HG02840 (cell line): ENCODE measurements around the gene PARD3.

ENCODE experiments used
- ATAC-seq: cut with Tn5 transposase; IDR thresholded peaks from one replicate; pipeline ENCODE4 v1.9.1; 2021; ENCODE audit warnings: mild to moderate bottlenecking, moderate library complexity, moderate number of reproducible peaks; ENCODE audit not compliant: unreplicated experiment, low FRiP score

The PARD3 gene

DNA sequence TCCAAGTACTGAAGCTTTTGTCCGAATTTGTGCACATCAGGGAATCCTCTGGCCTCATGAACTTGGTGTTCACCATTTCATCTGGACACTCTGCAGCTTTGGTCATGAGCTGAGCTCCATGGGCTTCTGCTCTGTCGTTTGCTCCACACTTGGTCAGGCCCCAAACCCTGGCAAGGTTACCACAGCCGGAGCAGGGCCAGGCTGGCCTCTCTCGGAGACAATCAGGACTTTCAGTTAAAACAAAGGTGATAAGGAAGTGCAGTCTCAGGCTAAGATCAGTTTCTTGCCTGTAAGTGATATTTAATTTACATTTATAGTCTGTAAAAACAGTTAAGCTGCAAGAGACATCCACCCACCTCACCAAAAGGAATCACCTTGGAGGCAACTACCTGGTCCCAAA is 558.9 kb downstream of the PARD3 start:
- ATAC-seq: no peak

DNA sequence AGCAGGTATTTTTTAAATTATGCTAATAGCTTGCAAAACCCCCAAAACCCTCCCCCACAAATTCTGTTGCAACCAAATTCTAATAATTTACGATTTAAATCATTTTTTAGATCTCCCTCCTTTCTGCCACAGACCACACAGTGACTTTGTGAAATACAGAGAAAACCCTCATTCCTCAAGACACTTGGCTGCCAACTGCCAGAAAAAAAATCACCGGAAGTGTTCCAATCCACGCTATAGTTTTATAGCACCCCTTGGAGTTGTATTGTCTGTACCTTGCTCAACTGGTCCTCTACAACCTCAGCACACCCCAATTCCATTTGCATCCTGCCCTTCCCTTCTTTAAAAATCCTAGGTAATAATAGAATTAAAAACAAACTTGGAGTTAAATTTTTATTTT is 560.1 kb downstream of the PARD3 start:
- ATAC-seq: no peak

DNA sequence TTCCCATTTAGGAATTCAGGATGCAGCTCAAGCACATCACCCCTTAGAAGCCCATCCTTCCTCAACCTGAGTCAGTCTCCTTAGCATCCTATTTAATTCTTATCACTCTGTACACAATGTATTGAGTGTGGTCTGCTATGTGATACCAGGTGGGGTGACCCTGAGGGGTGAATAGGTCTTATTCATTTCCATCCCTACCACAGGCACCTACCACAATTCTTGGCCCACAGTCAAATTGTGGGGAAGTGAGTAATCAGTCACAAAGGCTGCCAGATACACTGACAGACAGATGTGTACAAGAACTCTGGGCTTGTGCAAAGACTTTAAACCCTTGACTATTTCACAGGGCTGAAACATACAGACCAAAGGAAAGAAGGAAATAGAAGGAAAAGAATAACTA is 560.5 kb downstream of the PARD3 start:
- ATAC-seq: no peak

DNA sequence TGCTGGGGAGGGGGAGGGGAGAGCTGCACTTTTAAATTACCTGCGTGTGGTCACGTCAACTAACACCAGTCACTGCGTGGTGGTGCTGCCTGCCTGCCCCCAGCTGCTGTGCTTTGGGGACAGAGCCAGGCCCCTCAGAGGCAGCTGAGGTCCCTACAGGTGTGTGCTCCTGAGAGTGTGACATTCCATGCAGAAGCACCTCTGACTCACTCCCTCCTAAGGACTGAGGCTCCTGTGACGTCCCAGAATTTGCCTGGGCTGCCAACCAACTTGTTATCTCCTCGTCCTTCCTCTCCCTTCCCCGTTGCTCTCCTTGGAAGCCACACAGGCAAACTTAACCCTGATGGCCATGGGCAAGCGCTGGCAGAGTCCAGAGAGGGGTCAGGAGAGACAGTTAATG is 563.0 kb downstream of the PARD3 start:
- no peak for ATAC-seq

DNA sequence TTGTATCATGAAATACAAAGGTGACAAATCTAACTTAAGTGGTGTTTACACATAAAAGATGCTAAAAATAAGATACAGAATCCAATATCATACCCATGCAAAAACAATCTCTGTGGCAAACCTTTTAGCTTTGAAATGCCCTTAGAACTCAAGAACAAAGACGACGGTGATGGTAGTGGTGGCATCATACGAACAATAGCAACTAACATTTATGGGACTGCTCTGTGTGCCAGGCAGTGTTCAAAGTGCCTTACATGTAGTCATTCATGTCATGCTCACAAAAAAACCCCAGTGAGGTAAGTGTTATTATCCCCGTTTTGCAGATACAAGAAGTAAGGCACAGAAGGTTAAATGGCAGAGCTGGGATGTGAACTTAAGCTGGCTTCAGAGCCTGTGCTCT is 563.9 kb downstream of the PARD3 start:
- no peak for ATAC-seq

DNA sequence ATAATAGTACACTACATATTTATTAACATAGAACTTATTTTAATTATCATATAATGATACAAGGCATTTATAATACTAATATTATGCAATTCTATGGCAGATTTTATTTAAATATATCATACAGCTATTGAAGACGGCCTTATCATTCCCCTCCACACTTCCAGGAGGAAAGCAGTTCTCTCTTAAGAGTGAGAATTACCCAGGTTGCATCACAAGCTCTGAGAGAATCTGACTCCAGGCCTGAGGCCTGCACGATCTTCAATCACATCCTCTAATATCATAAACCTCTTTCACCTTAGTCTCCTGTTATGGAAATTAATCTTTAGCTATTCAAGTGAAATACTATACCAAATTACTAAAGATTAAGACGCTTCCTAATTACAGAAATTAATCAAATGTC is 564.4 kb downstream of the PARD3 start:
- no peak for ATAC-seq

DNA sequence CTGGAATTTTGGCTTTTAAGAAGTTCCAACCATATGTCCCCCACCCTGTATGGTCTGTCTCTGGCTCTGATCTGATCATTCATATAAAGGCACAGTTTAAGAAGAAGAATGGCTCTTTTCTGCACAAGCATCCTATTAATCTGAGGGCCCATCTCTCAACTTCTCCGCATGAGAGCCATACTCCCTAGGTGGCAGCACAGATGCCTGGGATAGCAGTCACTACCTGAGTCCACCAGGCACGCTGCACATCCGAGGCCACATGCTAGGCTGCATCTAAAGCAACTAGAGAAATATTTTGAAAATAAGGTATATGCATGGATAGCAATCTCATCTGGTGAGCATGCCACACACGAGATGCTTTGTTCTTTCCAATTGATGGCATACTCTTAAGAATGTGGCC is 565.5 kb downstream of the PARD3 start:
- ATAC-seq: no peak

DNA sequence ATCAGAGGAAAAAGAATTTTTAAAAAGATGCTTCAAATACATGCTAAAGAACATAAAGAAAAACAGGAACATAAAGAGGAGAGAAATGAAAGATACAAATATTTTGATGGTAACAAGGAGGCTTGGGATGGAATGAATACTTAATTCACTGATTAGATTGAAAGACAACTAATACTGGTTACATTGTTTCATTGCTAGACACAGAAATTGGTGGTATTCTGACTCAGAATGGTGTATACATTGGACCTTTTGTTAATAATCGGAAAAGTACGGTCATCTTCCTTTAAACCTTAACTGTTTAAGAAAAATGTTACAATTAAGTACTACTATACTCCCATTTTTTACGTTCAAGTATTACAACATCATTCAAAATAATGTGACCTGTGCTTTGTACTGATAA is 567.5 kb downstream of the PARD3 start:
- no peak for ATAC-seq

DNA sequence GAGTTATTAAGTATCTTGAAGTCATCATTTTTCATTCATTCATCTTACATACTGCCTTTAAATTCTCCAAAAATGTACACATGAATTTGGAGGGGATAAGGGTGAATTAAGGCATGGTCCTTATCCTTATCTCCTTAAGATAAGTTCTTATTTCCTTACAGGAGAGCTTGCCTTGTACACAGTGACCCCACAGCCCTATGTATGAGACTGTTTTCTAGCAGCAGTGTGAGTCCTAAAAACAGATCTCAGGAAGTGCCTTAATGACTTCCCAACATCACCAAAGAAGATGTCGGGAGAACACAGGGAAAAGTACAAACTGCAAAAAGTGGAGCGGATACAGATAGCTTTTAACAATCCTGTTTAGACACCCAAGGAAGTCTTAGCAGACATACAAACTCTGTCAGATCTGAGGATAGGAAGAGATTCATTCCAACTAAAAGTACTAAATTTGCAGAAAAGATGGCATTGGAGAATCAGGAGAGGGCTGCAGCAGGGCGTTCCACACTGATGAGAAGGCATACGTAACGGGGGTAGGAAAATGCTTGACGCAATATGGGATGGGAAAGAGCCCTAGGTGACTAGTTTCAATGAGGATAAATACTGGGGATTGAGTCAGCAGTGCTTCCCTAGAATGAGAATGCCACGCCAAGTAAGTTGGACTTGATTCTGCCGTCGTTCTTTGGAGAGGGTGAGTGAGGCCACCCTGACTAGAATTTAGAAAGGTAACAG is 570.2 kb downstream of the PARD3 start:
- ATAC-seq: no peak

DNA sequence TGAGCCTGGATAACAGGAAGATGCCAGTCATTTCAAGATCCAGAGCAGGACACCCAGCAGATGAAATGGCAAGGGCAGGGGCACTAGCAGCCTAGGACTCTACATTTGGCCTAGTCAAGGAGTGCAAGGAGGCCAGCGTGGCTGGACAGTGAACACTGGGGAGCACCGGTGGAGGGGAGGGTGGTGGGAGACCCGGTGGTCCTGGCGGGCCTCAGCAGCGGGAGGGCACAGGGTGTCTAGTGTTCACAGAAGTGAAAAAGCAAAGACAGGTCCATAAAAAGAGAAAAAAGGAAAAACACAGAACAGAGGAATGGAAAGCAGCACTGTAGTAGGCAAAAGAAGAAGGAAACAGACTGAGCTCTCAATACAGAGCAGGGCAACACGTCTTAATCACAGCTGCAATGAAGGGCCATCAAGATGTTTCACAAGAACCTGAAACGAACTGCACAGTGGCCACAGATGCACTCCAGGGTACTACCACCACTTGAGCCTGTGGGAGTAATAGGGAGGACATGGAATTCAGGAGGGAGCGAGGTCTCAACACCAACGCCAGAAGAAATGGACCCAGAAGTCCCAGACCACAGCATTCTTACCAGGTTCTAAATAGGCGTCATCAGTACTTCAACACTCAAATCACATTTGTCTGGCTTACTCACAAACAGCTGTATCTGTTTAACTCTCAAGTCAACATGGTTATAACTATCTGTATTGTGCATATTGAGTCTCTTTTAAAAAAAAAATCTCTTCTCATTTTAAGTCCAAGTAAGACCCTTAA is 573.7 kb downstream of the PARD3 start:
- ATAC-seq: no peak

DNA sequence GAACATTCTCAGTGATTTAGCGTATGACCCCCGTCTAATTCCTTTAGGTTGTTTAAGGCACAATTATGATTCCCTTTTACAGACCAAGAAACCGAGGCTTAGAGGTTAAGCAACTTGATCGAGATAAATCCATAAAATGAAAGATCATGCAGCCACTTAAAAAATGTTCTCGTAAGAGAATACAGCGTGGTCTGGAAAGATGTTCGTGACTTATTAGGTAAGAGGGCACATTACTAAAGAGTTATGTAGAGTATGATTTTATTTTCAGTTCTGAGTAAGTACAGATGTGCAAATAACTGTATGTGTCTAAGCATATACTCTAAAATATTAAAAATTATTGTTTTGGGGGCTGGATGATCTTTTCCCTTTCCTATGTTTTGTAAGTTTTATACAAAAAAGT is 575.1 kb downstream of the PARD3 start:
- no peak for ATAC-seq

DNA sequence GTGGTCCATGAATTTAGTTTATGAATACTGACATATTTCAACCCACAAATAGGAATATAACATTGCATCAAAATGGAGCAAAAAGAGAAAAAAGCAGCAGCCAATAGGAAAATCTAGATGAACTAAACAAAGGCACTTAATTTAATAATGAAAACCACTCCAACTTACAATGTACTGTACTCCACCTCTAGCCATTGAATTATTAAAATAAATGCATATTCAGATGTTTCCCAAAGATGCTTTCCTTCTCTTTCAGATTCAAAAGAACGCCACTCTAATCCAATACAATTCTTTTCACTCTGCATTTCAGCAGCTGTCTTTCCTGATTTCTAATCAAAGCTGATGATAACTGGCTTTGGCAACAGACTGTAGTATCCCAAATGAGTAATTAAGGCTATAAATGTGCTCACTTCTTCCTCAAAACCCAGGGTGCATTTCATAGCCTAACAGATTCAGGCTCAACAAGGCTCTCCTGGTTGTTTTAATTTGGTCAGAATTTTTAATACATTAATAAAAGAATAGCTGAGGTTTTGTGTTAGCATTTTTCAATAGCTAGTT is 577.1 kb downstream of the PARD3 start:
- no peak for ATAC-seq

DNA sequence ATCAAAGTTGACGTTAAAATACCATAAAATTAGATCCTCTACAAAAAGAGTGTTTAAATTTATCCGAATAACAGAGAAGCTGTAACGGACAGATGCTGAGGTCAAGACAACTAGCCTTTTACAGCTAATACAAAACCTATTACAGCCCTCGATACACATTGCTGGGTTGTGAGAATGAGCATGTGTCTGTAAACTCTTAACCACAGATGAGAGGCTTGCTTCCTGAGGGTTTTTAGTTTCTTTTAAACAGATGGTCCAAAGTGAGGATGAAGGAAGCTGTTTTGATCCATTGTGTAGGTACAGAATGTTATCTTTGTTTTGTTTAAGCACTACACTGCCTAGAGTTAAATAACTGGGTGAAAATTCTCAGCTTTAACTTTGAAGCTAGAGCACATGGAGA is 578.2 kb downstream of the PARD3 start:
- ATAC-seq: no peak

DNA sequence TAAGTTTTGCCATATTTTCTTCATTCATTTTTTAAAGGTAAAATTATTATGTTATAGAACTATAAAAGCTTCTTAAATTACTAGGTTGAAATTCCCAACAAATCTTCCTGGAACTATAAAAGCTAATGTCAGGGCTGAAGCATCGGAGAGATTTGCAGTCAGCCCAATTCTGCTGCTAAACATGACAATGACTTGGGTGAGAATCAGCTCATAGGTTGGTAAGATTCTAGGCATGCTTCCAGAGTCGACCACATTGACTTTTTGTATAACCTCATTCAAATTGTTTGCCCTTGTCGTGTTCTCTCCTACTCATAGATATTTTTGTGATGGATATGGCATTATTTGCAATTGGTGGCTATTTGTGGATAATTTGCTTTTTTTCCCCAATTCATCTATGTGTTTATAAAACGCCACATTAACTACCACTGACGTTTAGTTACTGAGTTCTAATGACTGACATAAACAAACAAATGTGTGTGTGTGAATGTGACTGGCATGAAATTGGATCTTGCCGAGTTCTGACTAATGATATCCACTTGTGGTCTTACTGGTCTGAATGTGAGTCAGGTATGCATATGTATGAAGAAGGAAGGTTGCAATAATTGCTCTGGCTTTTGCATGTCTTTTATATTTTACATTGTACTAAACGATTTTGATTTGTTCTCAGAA is 579.8 kb downstream of the PARD3 start:
- ATAC-seq: no peak

DNA sequence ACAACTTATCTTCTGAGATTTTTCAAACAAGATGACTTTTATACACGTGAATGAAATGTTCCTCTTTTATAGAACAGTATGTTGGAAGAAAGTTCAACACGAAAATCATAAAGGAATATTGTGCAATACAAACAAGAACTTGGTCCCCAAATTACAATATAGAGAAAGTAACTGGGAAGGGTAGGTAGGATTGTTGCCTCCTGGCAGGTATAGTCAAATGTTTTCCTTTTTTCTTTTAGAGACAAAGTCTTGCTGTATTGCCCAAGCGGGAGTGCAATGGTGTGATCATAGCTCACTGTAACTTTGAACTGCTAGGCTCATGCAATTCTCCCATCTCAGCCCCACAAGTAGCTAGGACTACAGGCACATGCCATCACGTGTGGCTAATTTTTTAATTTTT is 582.6 kb downstream of the PARD3 start:
- ATAC-seq: no peak

DNA sequence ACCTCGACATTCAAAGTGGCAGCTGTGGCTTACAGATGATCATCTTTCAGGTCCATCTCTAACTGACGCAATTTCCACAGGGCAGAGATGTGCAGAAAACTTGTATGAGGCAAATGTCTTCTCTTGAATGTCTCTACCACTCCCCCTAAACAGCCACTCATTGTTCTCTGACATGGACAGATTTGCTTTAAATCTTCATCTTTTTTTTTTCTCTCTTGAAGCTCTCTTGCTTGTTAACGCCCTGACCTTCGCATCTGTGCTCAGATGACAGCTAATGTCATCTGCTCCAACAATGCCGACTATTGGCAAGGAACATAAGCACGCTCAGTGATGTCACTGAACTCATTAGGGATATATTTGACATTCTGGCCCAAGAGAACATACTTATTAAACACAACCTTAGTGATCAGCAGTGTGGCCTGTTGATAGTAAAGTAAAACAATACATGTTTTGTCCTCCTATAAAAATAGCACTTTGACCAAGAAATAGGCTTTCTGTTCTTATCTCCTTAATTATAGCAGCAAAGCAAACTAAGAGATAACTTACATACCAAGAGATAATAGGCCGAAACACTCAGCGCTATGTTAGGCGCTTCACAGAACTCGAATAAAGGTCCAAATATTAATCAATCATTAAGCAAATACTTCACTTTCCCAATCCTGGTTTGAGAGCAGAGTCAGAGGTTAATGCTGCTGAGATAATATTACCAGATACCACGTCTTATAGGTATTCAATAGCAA is 583.5 kb downstream of the PARD3 start:
- ATAC-seq: no peak

DNA sequence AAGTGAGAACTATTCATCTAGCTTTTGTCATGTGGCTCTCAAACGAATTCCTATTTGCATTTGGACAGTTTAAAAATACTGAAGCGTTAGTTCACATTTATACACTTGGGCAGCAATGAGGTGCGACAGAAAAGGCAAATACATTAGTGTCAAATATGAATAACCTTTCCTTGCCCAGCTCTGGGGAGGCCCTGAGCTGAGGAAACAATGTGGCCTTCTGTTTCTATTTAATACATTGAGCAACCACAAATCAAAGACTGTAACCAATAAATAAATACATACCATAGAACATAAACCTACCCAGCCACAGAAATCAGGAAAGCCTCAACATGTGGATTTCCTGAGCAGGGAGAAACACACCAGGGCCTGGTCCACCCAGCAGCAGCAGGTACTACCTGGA is 585.2 kb downstream of the PARD3 start:
- ATAC-seq: no peak

DNA sequence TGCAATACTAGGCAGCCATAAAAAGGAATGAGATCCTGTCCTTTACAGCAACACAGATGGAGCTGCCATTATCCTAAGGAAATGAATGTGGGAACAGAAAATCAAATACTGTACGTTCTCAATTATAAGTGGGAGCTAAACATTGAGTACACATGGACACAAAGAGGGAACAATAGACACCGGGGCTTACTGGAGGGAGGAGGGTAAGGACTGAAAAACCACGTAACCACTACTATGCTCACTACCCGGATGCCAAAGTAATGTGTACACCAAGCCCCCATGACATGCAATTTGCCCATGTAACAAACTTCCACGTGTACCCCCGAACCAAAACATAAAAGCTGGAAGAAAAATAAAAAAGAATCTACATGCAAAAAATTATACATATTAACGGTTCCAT is 587.0 kb downstream of the PARD3 start:
- no peak for ATAC-seq

DNA sequence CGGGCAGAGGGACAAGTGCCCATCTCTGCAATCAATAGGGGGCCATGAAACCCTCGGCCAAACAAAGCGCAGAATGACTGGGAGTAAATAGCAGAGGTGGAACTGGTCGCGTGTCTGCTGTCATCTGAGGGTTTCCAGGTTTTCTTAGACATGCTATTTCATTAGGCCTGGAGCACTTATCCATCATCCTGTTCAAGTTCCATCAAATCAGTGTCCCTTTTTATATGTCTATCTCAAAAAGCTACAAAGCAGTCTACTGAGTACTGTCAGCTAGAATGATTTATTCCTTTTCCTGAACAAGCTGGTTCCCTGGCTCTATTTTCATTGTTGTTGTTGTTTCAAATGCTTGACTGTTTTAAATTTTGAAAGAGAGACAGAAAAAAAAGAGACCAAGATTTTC is 590.5 kb downstream of the PARD3 start:
- no peak for ATAC-seq

DNA sequence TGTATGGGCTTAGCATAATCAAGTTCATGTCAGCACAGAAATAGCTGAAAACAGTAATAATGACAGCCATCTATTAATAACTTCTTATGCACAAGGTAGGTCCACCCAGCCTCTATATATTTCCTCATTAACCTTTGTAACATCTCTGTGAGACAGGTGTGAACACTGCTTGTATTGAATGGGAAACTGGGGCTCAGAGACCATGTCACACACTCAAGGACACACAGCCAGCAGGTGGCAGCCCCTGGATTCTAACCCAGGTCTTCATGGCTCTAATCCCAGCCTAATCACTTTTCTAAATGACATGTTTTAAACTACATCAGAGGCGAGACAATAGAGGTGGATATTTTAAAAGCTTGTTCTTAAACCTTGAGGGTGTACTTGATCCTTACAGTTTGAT is 591.4 kb downstream of the PARD3 start:
- ATAC-seq: no peak

DNA sequence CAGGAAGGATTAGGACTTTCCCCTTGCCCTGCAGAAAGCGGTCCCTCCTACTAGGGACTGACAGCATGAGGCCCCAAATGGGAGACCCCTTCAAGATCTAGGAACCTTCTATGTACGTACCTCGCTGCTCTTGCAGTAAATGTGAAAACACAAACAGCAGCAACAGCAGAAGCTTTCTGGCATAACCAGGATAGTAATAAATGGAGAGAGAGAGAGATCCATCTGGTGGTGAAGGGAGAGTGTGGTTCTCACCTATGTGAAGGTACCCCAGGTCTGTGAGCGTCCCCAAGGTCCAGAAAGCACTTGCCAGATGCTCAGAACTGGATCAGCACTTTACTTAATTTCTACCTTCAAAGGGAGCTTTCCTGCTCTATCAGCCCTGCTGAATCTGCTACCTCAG is 592.7 kb downstream of the PARD3 start:
- ATAC-seq: no peak
